HG03159 (cell line): ENCODE results near the gene CPED1.
"Not testable (repeated sequence)": the region's sequence is repeated elsewhere in the genome, so short reads cannot be mapped to it uniquely, and the experiment has no call there.

Experiments used
- ATAC-seq: cut with Tn5 transposase; IDR thresholded peaks from one replicate; pipeline ENCODE4 v1.9.1; 2021; ENCODE audit warnings: mild to moderate bottlenecking, moderate library complexity; ENCODE audit not compliant: unreplicated experiment

Gene CPED1

DNA sequence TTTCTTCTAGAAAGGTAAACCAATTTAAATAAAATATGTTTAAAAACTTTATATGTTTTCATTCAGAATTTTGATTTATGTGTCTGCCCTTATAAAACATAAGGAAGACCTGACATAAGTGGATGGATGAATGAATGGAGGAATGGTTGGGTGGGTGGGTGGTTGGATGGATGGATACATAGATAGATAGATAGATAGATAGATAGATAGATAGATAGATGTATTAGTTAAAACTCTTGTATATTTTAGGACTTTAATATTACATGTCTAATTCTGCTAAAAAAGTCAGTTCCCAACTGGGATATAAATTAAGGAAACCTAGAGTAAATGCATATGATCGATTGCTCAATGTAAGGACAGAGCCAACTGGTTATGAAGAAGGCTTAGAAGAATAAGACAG is 184.0 kb downstream of the CPED1 start:
- no peak for ATAC-seq

DNA sequence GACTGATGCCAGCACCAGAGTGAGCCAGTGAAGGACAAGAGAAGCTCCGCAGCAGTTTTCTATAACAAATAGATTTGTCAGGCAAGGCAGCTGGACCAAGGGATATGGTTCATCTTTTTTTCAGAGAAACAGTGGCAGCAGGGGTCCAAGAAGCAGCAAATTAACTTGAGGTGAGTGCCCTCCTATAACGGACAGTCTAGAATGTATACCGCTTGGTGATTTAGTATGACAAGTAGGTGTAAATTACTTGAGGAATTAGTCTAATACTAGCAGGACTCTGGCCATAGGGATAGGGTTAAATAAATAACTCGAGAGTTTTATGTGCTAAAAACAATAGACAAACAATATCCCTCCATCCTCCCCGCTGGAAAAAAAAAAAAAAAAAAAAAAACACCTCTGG is 187.3 kb downstream of the CPED1 start:
- ATAC-seq, result no peak

DNA sequence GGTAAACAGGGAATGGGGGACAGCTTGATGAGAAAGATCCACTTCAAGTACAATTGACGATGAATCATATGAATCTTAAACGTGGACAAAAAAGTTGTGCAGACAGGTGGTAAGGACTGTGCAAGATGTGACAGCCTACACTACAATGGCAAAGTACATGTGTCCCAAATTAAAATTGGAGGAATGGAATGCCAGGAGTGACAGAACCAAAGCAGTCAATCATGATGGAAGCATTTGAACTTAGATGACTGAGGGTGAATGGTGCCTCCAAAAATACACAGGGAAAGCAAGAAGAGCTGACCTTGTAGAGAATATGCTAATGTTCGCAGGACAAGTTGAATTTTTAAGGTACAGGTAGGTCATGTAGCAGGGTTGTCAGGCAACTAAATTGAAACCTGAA is 189.9 kb downstream of the CPED1 start:
- ATAC-seq, result no peak

DNA sequence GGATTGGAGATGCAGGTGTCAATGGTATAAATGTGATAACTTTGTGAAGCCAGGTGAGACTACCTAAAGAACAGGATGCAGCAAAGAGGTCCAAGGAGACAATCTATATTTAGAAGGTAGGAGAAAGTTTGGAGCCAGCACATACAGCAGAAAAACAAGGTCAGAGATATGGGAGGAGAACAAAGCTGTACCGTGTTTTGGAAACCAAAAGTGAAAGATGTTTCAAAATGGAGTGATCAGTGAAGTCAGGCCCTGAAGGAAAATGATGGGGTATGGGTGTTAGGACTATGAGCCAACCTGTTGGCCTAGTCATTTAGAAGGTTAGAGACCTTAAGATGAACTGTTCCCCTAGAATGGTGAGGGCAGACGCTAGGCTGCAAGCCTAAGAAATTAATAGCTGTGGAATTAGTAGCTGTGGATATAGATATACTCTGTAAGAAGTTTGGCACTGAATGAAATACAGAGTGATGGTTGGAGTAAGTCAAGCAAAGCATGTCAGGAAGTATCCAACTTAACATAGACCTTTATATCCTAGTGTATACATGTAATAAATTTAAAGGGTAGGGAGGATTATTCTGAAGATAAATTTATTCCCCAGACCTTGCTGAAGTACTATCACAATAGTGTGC is 190.5 kb downstream of the CPED1 start:
- ATAC-seq, result peak; percentile 54

DNA sequence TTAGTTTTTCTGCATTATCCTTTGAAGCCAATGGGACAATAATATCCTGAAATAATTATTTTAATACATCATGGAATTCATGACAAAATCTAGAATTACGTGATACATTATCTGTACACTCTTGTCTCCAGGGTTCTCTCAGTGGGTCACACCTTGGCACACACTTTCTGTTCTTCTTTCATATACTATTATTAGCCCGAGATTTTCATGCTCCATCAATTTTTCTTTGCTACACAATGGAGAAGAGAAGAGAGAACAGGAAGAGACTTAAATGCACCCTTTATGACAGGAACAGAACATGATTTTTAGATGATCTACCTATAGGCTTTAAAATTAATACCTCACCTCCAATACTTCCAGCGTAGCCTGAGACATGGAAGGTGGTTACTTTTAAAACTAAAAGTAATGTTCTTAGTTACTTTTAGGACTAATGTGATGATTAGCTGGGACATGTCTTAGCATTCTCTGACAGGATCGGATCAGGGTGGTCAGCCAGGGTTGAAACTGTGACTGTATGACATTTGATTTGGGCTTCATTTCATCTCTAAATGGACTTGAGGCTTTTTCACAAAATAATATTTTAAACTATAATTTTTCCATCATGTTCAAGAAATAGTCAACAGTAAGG is 192.0 kb downstream of the CPED1 start:
- peak; percentile 92 for ATAC-seq

DNA sequence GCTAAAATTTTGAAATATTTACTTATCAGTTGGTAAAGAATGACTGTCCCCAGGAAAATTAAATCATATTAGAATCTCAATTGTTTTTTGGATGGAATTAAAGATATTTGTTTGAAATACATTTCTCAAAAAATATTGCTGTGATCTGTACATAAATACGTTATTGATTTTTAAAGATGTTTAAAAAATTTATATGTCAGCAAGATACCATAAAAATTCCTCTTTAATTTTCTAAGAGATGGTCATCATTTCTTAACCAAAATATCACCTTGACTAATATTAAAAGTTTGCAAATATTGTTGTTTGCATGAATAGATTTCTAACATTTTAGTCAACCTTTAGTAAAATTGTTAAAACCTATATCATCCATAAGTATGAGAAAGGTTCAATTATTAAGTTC is 192.8 kb downstream of the CPED1 start:
- ATAC-seq, result no peak

DNA sequence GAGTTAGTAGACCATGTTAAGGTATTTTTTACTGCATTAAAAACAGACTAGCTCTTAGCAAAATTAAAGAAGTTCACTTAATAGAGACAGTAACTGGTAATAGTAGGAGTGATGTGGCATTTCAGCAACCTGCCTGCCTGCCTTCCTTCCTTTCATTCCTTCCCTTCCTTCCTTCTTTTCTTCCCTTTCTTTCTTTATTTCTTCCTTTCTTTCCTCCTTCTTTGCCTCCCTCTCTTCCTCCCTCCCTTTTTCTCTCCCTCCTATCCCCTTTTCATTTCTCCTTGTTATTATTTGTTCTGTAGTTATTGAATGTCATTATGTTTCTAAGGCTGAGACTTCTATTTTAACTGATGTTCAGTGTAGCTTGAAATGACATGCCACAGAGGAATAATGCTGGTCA is 193.8 kb downstream of the CPED1 start:
- ATAC-seq, result no peak

DNA sequence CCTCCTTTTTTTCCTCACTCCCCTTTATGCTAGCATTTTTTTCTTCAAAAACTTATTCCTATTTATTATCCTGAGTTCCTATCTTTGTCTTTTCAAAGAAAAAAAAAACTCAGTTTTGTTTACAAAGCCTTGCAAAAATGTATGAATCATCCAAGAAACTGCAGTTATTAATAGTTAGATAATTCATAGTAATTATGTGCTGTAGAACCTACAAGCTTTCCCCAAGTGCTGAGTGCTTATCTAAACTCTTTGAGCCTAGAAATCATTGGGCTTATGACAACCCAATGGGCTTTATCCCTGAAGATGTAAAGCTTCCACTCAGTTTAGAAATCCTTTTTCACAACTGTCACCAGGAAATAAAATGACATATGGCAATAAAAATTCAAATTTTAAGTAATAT is 194.4 kb downstream of the CPED1 start:
- ATAC-seq, result no peak

DNA sequence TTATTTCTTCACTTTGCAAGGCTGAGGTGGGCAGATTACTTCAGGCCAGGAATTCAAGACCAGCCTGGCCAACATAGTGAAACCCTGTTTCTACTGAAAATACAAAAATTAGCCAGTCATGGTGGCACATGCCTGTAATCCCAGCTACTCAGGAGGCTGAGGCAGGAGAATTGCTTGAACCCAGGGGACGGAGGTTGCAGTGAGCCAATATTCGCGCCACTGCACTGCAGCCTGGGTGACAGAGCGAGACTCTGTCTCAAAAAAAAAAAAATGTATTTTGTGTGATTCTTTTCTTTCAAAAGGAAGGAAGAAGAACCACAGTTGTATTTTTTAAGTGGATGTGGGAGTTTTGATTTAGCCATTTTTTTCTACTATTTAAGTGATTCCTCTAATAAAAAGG is 195.4 kb downstream of the CPED1 start:
- not testable (repeated sequence) for ATAC-seq

DNA sequence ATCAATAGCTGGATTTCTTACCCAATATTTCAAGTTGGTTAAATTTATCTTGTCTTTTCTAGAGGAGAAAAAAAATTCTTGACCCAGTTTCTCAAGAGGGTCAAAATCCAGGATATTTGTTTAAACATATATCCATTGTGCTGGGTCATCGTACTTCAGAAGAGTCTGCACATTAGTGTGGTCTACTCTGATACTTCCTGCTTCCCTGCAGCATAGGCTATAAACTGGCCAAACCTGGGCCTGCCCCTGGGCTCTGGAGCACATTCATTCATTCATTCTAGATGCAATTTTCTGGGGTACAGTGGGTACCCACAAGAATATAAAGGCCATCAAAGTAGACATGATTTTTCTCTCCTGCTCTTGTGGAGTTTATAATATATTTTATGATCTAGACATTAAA is 198.2 kb downstream of the CPED1 start:
- peak; percentile 19 for ATAC-seq

DNA sequence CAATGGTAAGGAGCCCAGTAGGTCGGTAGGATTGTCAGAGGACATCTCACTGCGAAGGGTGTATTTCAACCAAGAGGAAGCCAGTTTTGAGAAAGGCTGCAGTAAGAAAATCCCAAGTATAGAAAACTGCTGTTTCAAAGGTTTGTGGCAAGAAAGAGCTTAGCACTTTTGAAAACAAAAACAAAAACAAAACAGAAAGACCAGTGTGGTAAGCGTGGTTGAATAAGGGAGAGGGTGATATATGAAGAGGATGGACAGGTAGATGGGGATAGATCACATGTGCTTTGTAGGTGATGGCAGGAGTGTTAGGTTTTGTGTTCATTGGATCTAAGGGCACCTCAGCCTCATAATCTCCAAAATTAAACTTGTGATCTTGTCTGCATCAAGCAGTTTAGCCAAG is 198.7 kb downstream of the CPED1 start:
- ATAC-seq, result peak; percentile 71

DNA sequence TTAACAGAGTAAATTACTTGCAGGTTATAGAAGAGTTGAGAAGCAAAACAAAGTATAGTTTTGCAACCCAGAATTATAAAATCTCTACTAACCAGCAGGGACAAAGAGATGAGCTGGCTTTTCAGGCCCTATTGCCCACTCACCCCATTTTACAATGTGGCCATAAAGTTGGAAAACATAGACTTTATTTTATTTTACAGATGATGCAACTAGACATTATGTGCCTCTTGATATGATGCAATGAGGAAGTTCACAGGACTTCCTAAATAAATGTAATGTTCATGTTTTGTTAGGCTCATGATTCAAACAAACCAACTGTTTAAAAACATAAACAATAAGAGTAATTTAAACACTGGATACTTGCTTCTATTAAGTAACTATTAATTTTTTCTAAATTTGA is 199.2 kb downstream of the CPED1 start:
- ATAC-seq, result no peak

DNA sequence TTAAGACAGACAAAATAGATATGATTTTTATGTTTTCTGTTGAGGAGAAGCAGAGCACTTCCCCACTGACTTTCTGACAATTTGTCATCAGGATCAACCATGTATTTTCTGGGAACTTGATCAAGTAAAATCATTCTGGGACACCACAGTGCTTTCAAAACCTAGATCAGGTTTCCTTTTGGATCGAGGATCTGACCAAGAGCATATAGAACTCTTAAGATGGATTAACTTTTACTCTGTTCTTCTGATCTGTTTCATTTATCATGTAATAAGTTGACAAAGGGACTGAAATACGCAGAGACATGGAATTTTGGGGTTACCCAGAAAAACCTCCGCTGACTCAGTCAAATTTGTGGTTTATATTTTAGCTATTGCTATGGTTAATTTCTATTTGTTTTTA is 204.3 kb downstream of the CPED1 start:
- ATAC-seq, result no peak

DNA sequence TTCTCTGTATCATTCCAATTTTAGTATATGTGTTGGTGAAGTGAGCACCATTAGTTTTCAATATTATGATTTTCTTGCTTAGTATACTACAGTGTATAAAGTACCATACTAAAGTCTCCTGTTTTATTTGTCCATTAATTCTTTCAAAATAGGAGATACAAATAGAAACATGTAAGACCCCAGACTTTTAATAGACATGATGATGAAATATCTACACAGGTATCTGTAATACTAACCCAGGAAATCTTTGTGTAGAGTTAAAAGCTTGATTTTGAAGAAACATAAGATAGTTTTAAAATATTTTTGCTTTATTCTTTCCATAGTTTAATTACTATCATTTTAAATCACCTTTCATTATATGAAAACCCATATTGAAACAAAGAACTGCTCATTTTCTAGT is 206.5 kb downstream of the CPED1 start:
- no peak for ATAC-seq

DNA sequence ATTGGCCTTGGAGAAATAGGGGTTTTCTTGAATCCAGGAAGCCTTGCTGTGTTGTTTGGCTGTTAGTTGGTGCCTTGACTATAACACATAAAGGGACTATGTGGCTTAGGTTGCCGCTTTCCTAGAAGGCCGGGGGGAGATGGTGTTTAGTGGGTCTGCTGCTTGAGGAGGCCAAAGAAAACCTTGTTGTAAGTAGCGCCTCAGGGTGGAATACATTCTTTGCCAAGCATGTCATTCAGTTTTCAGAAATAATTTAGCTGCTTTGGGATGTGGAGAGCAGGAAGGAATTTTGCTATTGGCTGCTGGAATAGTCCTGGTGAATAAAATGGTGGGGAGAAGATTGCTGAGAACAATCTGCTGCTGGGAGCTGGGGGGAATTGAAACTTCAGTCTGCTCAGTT is 207.4 kb downstream of the CPED1 start:
- no peak for ATAC-seq

DNA sequence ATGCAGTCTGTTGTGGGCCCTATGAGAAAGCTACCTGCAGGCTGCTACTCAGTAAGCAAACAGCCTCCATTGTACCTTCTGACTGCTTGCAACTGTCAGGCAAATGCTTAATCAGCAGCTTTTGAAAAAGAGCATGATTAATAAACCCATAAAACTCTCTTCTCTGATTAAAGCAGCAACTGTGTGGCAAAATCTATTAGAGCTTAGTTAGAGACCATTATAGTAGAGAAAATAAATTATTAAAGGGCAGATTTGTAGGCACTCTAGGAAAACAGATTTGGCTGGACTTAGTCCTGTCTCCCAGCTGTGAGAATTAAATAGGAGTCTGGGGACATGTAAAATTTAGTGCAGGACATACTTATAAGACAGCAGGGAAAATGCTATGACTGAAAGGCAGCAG is 207.8 kb downstream of the CPED1 start:
- ATAC-seq, result no peak

DNA sequence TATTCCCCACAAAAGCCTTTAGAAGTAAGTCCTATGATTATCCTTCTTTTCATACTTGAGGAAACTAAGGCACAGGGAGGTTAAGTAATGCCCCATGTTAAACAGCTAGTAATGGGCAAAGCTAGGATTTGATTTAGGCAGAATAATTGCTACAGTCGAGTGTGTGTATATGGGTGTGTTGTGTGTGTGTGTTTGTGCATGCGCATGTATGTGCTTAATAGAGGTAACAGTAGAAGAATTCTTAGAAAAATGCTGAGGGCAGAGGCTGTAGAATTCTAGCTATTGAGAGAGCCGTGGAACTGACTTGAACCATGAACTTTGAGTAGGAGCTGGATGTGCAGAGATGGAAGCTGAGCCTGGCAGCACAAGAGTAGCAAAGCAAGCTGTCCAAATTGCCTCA is 208.9 kb downstream of the CPED1 start:
- ATAC-seq, result no peak

DNA sequence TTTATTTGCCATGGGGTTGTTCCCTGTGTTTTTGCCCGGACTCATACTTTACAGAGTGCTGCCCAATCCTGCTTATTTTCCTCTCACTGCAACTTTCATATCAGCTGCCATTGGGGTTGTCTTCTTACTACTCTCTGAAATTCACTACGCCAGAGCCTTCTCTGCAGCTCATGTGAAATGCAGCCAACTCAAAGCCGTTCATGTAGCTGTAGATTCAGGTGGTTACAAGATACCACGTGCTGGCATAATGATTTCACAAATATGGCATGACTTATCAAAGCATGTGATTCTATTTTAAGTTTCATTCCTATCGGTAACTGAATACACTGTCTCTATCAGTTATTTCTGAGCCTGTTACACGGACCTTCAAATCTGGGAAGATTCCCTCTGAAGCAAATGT is 210.0 kb downstream of the CPED1 start:
- ATAC-seq, result no peak

DNA sequence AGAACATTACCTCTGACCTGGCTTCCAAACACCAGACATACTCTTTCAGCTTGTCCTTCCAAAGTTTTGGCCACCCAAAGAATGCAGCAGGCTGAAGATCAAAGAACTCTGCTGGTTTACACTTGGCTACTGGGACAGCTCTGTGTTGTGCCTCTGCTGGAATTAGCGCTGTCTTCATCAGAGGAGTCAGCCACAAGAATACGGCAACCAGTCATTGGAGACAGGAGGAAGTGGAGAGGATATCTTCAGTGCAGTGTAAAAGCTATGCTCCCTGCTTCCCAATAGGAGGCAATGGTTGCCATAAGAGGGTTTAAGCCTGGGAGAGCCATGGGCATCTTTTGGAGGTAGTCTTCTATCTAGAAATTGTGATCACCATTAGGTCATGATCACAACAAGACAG is 213.6 kb downstream of the CPED1 start:
- no peak for ATAC-seq

DNA sequence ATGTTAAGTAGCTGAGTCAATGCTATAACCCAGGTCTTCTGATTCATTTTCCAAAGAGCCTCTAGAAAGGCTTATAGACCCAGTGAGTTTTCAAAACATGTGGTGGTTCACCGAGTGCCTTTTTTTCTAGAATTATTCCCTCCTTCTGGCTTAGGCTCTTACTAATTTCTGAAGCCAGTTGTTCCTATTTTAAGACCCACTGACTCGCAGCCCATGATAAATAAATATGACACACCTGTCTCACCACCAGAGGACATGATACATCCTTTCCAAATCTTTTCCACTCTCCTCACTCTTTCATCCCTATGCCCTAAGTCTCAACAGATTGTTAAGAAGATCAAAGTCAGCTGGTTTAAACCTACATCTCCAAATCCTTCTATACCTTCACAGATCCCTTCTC is 214.3 kb downstream of the CPED1 start:
- no peak for ATAC-seq

DNA sequence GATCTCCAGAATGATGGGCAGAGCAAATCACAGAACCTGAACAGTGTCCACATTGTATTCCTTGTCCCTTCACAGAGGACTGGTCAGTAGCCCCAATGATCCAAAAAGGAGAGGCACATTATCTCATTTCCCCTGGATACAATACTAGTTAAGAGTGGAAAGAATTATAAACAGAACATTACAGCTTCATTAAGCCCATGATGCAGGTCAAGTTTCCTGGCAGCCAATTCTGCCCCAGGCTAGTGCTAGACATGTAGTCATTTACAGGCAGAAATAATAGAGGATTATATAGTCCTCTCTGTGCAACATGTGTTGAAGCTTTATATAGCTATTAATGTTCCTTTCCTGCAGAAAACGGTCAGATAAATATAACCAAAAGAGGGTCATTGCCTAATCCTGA is 216.0 kb downstream of the CPED1 start:
- ATAC-seq, result no peak

DNA sequence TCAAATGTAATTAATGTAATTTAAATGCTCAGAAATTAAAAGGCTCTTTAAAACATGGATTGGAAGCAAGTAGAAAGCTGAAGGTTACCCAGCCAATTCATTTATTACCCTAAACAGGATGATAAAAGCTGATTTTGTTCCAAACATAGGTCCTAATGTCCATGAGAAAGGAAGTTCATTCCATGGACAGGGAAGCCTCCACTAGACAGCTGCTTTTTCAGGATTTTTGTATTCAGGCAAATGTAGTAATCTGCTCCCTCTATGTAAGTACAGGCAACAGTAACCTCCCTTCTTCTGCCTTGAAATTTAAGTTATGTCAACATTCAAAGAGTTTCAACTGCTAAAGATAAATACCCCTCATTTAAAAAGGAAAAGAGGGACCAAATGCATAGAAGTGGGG is 217.3 kb downstream of the CPED1 start:
- no peak for ATAC-seq

DNA sequence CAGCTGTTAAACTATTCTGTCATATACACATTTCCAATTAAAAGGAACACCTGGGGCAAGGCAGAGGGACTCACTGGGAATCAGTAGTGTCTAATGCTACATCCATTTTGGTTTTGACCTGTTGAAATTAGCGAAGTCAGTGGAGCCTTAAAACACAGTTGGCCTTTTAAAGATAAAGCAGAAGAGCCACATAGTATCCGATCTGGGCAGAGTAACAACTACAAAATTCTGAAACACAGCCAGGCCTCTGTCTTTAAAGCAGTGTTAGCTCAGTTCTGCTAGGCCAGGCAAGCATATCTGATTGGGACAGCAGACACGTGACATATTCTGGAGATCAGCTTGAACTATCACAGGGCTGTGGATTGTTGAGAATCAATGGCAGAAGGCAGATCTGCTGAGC is 222.7 kb downstream of the CPED1 start:
- ATAC-seq, result no peak
